HG03342 (cell line): ENCODE measurements around the gene LBX2.
A peak's percentile ranks its signal among the peaks of the same experiment; 100 is the strongest.

ENCODE experiments used
- ATAC-seq: cut with Tn5 transposase; IDR thresholded peaks from one replicate; pipeline ENCODE4 v1.9.1; 2021; ENCODE audit warnings: mild to moderate bottlenecking, moderate library complexity; ENCODE audit not compliant: unreplicated experiment

Gene LBX2

DNA sequence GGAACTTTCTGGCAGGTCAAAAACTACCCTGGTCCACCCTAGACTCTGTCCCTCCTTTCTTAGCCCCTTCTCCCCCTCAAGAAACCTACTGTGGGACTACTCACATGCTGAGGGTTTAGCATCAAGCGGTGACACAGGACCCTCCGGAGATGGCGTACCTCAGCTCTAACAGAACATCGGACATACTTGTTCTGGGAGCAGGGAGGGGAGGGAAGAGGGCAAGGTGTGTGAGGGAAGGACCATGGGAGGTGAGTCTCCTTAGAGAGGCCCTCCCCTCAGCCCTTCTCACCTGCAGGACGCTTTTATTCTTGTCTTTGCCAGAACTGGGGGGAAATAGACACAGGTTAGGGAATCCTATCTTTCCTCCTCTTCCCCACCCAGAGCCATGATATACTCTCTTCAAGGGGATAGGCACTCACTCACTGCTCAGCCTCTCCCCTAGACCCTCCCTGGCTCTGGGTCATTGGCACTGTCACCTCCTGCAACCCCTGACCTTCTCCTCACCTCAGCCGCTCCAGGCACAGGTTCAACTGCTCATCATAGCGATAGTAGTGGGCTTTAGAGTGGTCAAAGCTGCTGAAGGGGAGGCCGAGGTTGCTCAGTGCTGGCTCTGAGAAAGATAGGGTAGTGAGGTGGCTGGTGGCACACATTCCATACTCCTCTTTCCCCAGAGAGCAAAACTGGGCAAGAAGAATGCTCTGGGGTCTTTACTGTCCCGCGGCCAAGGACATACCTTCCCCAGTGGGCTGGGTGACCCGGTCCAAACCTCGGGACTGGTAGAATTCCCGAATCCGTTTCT lies 6.2 kb upstream of the LBX2 start:
- no peak for ATAC-seq

- no peak for ATAC-seq
Observed at GRCh38 chr2:74504591-74504990, 5.2 kb upstream of the LBX2 start.

DNA sequence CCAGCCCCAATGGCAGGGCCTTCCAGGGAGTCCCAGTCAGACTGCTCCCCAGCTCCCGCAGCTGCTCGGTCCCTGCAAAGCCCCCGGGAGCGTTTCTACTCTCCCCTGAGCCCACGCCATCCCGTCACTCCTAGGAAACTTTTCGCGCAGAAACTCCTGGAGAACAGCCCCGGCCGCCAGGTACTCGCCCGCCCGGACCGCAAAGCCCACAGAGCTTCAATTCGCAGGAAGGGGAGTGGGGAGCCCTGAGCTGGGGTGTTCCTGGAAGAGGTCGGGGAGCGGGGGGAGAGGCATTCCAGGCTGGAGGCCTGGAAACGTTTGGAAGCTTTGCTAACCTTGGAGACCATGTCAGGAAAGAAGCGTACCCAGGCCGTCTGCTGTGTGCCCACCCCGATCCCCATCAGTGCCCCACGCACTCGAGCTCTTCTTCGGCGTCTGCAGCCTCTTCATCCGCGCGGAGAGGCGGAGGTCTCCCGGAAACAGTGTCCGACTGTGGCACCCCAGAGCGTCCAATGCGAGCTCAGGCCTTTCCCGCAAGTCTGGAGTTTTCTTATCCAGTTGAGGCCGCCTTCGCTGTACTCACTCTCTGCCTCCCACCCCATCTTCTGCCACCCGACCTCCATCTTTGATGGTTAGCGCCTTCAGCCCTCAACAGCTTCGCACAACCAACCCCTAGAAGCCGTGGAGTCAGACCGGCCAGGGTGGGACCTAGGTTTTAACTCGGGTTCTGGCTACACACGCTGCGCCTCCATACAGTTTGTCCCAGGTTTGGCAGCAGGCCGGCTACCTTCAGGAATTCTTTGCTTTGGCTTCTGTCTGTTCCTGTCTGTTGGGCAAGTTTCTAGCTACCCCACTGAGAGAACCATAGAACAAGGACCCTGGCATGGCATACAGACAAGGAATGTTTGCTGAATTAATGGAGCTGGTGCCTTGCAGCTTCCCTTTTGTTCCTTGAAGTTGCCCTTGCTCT lies 4.4 kb upstream of the LBX2 start:
- ATAC-seq, result no peak

GRCh38 chr2:74502720-74503505 lies 3.5 kb upstream of the LBX2 start:
- ATAC-seq, result peak; percentile 30

DNA sequence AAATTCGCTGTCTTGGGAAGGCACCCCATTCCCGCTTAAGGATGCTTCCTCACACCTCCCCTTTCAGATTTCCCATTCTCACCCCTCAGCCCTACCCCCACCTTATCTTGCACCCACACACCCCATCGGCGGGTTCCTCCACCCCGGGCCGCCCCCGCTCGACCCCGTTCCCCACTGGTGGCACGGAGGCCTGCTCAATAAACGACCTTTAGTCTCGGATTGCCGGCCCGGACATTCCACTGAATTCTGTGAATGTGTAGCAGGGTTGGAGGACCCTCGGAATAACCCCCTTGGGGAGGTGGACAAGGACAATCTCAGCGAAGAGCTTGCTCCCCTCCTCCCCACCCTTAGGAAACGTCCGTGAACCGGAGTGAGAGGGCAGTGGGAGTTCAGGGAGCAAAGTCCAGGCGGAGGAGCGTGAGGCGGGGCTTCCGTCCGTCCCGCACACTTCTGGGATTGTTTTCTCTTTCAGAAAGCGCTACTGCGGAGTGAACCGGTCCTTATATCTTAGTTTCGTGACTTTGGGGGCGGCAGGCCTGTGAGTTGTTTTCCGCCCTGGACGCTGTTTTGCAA lies 2.8 kb upstream of the LBX2 start:
- no peak for ATAC-seq

- no peak for ATAC-seq
Observed at GRCh38 chr2:74501335-74502071, 2.1 kb upstream of the LBX2 start.

- ATAC-seq, result no peak
Observed at GRCh38 chr2:74500578-74500946, 1.2 kb upstream of the LBX2 start.

DNA sequence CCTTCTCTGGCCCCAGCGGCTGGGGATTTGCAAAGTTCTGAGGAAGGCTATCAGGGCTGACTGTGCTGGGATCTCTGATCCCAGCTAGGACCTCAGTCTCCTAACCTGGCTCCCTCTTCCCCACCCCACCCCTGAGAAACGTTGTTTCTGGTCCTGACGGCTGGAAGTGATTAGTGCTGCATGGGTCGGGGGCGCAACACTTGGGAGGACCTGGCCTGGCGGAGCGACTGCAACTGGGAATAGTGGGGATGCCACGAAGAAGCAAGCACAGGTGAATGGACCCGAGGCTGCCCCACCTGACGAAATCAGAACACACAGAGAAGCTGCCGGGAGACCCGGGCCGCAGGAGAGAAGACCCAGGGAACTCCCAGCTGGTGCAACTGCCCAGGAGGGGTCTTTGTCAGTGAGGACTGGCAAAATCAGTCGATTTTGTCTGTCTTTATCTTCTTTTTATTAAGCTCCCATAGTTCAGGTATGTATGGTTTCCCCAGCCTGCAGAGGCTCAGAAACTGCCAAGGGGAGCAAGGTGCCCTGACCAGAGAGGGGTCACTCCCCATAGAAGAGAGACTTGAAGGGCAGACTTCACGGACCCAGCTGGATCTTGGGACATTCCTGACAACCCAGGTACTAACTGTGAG lies 656 bp upstream of the LBX2 start:
- ATAC-seq, result no peak

- no peak for ATAC-seq
Observed at GRCh38 chr2:74498500-74499266, 720 bp downstream of the LBX2 start.

- ATAC-seq, result no peak
Observed at GRCh38 chr2:74497777-74498499, 1.5 kb downstream of the LBX2 start.

GRCh38 chr2:74496997-74497776 lies 2.2 kb downstream of the LBX2 start:
- no peak for ATAC-seq

- no peak for ATAC-seq
Observed at GRCh38 chr2:74495440-74495839, 4.0 kb downstream of the LBX2 start.

DNA sequence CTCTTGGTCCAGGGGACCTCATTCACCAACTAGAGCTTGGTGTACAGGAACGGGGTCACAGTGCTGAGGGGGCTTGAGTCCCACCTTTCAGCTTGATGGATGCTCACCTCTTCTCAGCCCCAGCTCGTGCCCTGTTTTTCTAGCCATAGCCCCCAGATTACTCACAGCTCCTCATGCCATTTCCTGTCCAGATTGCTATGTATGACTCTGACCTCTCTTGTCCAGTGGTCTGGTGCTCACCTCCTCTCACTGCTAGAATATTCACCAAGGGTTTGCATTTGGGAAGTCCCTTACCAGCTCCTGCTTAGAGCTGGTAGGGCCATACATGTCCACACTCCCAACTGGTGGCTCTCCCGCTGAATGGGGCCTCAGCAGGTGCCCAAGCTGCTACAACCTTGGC lies 5.9 kb downstream of the LBX2 start:
- no peak for ATAC-seq

DNA sequence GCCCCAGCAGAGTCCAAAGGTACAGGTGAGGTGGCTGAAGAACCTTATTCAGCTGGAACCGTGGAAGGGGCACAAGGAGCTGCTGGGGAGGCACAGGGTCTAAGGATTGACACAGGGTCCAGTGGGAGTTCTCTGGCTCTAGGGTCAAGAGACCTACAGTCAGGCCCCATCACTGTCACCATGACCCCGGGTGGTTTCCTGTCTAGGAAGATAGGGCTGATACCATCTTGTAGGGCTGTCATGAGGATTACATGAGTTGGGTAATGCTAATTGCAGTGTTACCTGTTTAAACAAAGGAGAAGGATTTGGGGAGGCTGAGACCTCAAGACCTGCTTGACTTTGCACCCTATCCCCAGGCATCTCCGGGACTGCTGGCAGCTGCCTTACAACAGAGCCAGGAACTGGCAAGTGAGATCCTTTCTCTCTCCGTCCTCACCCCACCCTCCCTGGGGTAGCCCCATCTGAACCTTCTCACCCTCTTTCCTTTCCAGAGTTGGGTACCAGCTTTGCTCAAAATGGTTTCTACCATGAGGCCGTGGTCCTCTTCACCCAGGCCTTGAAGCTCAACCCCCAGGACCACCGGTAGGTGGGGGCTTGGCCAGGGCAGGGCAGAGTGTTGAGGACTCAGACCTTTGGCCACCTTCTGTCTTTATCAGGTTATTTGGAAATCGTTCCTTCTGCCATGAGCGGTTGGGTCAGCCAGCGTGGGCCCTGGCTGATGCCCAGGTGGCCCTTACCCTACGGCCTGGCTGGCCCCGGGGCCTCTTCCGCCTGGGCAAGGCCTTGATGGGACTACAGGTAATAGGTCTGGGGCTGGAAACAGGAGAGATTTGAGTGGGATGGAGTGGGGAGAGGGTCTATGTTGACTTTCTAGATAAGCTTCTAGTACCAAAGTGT lies 7.5 kb downstream of the LBX2 start:
- ATAC-seq, result no peak

DNA sequence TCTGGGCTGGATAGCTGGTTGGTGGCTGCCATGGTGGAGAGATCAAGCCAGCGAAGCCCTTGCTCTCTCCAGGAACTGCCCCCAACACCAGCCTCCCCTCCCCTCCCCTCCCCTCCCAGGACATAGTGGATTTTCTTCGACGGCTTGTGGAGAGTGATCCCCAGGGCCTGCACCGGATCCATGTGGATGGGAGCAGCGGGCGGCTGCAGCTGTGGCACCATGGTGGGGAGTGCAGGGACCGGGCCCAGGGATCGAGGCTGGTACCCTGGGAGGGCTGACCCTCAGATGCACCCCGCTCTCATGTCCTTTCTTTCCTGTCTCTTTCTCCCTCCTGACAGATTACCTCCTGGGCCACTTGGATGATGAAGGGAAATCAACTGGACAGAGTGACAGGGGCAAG lies 9.5 kb downstream of the LBX2 start:
- ATAC-seq, result no peak

DNA sequence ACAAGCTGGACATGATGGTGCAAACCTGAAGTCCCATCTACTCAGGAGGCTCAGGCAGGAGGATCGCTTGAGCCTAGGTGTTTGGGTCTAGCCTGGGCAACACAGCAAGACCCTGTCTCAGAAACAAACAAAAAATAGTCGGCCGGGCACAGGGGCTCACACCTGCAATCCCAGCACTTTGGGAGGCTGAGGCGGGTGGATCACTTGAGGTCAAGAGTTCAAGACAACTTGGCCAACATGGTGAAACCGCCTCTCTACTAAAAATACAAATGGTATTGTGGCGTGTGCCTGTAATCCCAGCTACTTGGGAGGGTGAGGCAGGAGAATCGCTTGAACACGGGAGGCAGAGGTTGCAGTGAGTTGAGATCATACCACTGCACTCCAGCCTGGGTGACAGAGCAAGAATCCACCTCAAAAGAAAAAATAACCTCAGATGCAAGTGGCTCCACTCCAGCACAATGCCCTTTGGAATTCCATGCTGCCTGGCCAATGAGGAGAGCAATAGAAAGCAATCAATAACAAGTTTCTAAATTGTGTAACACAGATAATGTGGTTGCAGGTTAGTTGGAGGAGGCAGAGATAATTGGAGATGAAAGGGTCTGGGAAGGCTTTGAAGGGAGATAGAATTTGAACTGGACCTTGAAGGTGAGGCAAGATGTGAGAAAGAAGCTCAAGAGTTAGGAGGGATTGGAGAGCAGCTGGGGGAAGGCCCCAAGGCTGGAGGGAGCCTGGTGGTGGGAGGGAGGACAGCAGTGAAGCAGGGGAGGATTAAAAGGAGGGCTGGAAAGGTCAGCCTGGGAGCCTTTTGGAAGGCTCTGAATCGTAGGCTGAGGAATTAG lies 10.5 kb downstream of the LBX2 start:
- ATAC-seq, result no peak
